Ammon's horn (tissue), 1 donor: Measurements from ENCODE around the gene MFGE8.

Experiments
- DNase-seq: peaks from one replicate; pipeline ENCODE4 v3.0.0-alpha.2; 2016; ENCODE audit warnings: low spot score

The MFGE8 gene

GRCh38 chr15:88874275-88874674 is 38.9 kb downstream of the MFGE8 start:
- no peak for DNase-seq

- no peak for DNase-seq
Observed at GRCh38 chr15:88873786-88874185, 39.4 kb downstream of the MFGE8 start.

GRCh38 chr15:88872706-88873105 is 40.5 kb downstream of the MFGE8 start:
- DNase-seq, result no peak

- DNase-seq, result no peak
Observed at GRCh38 chr15:88872106-88872505, 41.1 kb downstream of the MFGE8 start.

GRCh38 chr15:88871313-88871712 is 41.9 kb downstream of the MFGE8 start:
- no peak for DNase-seq

- no peak for DNase-seq
Observed at GRCh38 chr15:88866295-88866881, 46.8 kb downstream of the MFGE8 start.

- DNase-seq, result no peak
Observed at GRCh38 chr15:88865498-88866099, 47.6 kb downstream of the MFGE8 start.

GRCh38 chr15:88864861-88865497 is 48.2 kb downstream of the MFGE8 start:
- DNase-seq, result no peak

- no peak for DNase-seq
Observed at GRCh38 chr15:88863412-88863811, 49.8 kb downstream of the MFGE8 start.

GRCh38 chr15:88860212-88860611 is 53.0 kb downstream of the MFGE8 start:
- no peak for DNase-seq

GRCh38 chr15:88859550-88859949 is 53.6 kb downstream of the MFGE8 start:
- no peak for DNase-seq

GRCh38 chr15:88858934-88859333 is 54.2 kb downstream of the MFGE8 start:
- no peak for DNase-seq

GRCh38 chr15:88852476-88852875 is 60.7 kb downstream of the MFGE8 start:
- no peak for DNase-seq

GRCh38 chr15:88849376-88850072 is 63.7 kb downstream of the MFGE8 start:
- no peak for DNase-seq
